ENCODE data around the gene ITPRIP.

ITPRIP gene

DNA sequence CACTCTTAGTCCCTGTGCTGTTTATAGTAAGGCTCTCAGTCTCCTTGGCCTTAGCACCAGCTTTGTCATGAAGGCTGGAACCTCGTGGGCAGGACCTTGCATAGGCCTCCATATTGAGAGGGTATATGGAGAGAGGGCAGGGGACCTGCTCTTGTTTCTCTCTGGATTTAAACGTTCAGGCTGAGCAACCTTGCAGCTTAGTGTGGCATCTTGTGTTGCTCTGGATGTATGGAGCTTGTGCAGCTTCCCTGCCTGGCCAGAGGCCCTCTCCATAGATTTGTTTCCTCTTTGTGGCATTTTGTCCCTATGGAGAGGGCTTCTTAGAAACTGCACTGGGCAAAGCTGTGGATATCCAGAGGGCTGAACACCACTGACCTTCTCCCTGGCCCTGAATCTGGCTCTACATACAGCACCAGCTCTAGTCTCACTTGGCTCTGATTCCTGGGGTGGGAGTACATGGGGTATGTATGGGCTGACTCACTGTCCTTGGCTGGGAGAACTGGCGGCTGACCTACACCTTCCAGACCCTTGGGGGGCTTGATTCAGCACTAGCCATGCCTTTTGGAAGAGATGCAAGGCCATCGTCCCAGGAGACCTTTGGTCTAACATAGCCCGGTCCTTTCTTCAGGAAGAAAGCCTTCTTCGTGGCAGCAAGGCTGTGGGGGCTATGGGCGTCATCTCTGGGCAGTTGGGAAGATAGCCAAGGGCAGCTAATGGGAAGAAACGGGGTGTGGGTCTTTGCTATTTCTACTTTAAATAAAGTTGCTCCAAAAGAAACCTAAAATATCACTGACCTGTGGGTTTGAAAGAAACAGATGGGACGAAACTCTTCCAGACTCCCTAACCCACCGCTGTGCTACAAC, 30.5 kb downstream of the ITPRIP start:
- DNase-seq (ENCODE audit: low read depth), result no peak

GRCh38 chr10:104306897-104307296, 31.4 kb downstream of the ITPRIP start:
- no peak for DNase-seq (ENCODE audit: low read depth)

DNA sequence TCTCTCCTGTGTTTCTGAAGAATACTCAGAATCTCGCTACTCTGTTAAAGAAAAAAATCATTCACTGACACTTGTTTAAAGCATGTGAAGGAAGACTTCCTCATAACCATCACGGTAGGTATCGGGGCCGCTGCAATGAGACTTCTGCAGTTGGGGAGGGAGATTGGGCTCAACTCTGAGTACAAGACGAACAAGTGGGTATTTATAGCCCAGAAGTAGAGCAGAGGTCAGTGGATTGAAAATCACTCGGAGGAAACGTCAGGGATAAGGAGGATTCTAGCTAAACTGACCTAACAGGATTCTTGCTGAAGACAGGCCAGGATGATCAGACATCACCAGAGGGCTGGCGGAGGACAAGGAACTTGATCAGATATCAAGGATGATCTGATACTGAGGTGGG, 33.3 kb downstream of the ITPRIP start:
- no peak for DNase-seq (ENCODE audit: low read depth)

GRCh38 chr10:104304356-104304745, 33.9 kb downstream of the ITPRIP start:
- DNase-seq (ENCODE audit: low read depth), result no peak

DNA sequence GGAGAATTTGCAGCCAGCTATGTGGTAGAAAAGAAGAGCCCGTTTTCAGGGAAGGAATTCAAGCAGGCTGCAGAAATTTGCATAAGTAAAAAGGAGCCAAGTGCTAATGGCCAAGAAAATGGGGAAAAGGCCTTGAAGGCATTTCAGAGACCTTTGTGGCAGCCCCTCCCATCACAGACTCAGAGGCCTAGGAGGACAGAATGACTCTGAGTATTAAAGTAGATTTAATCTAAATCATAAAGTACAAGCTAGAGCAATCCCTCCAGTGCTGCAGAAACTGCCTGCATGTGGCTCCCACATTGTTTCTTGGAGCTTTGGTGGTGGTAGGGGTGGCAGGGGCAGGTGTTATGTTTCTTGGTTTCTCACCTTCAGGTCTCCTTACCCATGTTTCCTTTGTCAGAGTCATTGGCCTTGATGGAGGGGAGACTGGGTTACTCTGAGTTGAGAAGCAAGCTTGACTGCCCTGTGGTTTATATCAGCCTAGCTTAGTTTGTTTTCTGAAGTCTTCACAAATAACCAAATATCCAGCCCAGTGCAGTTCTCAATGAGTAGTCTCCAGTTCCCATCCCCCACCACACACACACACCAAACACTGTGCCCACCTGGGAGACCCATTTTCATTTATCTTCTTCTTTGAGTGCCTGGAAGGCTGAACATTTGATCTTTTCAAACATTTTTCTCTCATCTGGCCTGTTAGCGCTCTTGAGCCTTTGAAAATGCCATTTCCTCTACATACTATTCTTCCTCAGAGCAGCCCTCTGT, 34.5 kb downstream of the ITPRIP start:
- no peak for DNase-seq (ENCODE audit: low read depth)

- DNase-seq (ENCODE audit: low read depth), result no peak
These were observed 36.2 kb downstream of the ITPRIP start for GRCh38 chr10:104301907-104302690.

DNA sequence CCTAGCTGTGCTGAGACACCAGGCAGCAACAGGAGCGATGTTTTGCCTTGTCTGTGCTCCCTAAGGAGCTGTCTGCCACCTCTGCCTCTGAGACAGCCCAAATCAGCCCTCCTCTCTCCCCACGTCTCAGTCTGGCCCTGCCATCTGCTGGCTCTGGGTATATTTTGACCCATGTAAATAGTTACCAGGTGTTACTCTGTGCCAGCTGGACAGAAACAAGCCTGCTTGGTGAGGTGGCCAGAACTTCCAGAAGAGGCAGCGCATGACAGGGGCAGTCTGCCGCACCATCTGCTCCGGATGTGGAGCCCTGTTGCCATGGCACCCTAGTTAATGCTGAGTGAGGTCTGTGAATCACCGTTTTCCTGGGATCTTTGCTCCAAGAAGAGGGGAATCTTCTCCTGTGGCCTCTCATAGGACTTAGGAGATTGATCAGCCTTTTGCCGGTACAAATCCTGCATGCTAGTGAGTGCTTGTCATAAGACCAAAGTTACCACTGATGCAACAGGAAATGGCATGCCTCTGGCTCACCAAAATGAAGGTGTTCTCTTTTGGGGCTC, 37.5 kb downstream of the ITPRIP start:
- DNase-seq (ENCODE audit: low read depth), result no peak

DNA sequence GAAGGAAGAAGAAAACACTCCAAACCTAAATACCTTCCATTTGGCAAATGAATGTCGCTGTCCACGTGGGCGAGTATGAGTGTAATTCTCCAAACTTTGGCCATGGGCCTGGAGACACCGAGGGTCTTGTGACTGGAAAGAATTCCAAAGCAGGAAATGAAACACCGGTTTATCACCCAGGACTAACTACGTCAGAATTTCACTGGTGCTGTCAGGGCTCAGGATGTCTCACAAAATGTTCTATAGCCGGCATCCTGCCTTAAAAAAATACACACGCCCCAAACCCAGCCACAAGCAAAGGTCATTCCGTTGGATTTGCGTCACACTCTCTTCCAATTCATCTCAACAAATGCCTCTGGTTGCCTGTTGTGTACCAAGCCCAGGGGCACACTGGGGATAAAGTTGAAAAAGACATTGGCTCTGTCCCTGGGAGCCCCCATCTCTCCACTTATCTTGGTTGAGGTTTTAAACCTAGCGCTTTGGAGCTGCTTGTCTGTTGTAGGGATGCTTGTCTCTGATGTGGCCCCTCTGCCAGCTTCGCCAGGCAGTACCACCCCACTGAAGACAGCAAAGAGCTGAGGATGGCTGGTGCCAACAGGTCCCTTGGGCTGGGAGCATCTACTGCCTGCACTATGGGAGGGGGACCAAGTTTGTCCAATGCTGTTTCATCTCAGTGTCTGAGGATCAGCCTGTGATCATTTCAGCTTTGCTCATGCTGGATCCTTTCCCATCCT, 38.1 kb downstream of the ITPRIP start:
- no peak for DNase-seq (ENCODE audit: low read depth)

DNA sequence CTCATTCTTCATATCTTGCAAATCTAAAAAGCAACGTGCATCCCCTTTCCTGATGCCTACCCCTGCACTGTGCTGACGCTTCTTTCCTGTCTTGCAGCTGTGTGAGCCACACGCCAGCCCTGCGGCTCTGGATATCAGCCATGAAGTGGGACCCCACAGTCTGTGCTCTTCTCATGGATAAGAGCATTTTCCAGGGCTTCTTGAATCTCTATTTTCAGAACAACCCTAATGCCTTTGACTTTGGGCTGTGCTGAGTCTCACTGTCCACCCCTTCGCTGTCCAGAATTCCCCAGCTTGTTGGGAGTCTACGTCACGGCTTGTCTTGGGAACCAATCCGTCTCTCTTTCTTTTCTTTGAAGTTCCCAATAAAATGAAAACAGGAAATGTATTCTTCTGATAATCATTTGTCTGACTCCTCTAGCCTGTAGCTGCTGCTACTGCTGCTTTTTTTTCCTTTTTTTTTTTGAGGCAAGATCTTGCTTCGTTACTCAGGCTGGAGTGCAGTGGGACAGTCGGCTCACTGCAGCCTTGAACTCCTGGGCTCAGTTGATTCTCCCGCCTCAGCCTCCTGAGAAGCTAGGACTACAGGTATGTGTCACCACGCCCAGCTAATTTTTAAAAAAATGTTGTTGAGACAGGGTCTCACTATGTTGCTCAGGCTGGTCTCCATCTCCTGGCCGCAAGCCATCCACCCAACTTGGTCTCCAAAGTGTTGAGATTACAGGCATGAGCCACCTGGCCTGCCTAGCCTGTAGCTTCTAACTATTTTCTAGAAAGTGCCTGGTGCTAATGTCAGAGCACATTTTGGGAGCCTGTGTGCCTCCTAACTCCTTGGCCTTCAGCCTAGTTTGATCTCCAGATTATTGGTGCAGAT, 39.0 kb downstream of the ITPRIP start:
- DNase-seq (ENCODE audit: low read depth), result no peak

DNA sequence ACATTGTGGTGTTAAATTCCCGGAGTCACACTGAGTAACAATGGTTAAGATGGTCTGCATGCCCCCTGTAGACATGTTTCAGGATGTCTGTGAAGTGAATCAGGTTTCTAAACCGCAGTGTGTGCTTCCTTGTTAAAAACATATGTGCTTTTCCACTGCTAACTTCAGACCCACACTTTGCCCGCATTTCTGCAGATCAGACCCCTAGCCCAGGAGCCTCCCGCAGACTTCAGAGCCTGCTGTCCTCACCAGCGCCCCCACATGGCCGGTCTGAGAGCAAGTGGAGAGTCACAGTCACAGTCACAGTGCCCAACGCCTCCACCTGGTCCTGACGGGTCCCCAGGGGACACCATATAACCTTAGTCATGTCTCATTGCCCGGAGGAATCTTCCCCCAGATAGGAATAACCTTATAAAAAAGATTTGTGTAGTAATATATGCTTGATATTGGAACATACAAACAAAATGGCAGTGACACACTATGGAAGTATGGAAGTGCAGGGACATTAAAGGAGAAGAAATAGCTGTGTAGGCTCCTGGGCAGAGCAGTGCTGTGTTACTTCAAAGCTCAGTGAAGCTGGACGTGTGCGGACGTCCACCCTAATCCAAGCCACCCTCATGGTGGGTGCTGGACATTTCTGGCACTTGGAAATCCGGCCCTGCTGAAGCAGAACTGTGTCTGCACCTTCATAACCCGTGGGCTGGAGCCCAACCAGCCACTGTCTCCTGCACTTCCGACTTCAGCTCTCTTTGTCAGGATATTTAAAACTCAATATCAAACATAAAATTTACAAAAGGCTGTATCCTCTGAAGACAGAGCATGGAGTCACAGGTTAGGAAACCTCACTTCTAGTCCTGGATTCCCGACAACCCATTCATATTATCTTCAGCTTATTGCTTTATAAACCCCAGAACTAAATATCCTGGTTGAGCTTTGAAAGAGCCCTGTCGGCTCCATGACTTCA, 40.3 kb downstream of the ITPRIP start:
- no peak for DNase-seq (ENCODE audit: low read depth)

- no peak for DNase-seq (ENCODE audit: low read depth)
These were observed 41.4 kb downstream of the ITPRIP start for GRCh38 chr10:104296687-104297436.

DNA sequence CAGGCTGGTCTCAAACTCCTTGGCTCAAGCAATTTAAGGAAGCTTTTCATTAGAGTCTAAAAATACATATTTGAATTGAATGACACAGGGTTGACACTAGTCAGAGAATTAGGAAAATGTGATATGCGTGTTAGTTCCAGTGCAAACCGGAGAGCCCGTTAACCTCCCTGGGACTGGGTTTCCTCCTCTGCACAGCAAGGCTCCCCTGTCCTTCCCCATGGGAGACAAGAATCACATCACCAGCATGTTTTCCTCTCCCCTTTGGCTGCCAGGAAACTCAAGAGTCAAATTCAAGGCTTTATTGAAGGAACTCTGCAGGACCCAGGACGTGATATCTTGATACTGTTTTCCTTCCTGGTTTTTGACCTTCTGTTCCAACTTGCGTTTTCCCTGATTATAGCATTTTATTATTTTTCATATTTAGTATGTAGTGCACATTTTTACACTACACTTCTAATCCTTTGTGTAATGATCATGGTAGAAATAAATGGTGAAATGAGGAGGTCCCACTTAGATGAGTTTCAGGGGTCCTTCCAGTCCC, 44.4 kb downstream of the ITPRIP start:
- DNase-seq (ENCODE audit: low read depth), result no peak

DNA sequence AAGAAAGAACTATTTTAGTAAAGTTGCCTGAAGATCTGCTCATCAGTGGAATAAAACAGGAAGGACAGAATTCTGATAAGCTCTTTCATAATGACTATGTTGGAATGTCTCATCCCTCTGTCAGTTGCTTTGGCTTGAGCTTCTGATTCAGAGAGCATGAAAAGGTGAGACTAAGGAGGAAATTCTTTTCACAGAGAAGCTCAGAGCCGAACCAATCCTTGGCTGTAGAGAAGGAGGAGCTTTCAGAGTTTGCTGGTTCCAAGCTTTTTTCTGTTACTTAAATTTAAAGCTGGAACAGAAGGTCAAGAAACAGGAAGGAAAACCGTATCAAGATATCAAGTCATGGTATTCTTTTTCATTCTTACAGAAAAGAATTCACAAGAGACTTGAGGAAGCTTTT, 45.3 kb downstream of the ITPRIP start:
- DNase-seq (ENCODE audit: low read depth), result no peak

DNA sequence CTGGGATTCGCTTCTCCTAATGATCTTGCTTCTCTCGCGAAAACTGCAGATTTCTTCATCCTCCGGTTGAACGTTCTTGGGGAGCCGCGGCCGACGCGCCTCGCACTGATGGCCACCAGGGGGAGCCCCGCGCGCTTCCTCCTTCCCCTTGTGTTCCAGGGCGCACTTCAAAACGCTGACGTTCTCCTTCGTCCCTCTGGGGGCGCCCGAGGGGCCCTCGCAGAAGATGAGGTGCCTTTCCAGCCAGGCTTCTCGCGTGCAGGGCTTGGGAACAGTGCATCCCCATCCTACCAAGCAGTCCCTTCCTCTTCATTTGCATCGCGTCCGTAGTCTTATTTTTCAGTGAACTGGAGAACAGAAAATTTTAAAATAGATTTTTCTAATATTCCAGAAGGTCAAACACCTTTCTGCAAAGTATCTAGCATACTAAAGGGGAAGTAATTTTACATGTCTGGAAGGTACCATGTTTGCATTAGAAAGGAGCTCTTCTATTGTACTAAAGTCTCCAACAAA, 46.8 kb downstream of the ITPRIP start:
- DNase-seq (ENCODE audit: low read depth), result peak; percentile 84

GRCh38 chr10:104288355-104288754, 49.9 kb downstream of the ITPRIP start:
- no peak for DNase-seq (ENCODE audit: low read depth)

DNA sequence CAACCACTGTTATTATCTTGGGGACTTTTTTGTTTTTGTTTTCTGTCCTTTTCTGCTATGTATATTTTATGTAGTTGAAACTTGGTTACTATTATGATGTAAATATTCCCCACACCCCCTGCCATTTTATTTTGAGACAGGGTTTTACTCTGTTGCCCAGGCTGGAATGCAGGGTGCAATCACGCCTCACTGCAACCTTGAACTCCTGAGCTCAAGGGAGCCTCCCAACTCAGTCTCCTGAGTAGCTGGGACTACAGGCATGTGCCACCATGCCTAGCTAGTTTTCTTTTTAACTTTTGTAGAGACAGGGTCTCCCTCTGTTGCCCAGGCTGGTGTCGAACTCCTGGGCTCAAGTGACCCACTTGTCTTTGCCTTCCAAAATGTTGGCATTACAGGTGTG, 51.3 kb downstream of the ITPRIP start:
- no peak for DNase-seq (ENCODE audit: low read depth)

DNA sequence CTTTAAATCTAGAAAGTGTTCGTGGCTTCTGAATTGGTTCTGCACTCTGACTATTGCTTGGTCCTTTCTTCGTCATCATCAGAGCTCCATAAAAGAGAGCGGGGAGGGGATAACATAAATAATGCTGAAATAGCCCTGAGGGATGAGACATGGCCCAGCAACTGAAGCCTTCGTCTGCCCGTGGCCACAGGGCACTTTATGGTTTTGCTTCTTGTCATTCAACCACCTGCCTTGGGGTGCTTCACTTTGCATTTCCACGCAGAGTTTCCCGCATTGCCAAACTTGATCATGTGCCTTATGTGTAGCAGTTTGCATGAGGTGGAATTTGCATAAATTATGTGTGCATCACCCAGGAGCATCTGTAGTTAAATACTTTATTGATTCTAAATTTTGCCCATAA, 53.4 kb downstream of the ITPRIP start:
- no peak for DNase-seq (ENCODE audit: low read depth)

DNA sequence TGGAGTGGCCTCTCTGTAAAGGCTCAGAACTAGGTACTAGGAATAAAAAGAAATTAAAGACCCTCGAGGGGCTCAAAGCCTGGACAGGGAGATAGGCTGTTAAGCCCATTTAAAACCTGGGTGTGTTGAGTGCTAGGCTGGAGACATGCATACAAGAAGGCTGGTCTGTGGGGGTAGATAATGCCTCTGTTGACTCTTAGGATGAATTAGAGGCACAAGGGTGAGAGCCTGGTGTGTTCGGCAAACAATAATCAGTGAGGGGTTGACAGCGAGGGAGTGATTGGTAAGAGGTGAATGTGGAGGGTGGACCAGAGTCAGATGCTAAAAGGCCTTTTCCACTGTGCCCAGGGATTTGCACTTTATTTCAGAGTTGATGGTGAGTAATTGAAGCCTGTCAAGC, 56.6 kb downstream of the ITPRIP start:
- no peak for DNase-seq (ENCODE audit: low read depth)

Measured in stimulated activated CD8-positive, alpha-beta memory T cell treated with anti-CD3 and anti-CD28 coated beads, Interleukin-15, amount 100 ng/mL, for 24 hours (primary cell).